Measurements from ENCODE around the gene RILPL1.

DNA sequence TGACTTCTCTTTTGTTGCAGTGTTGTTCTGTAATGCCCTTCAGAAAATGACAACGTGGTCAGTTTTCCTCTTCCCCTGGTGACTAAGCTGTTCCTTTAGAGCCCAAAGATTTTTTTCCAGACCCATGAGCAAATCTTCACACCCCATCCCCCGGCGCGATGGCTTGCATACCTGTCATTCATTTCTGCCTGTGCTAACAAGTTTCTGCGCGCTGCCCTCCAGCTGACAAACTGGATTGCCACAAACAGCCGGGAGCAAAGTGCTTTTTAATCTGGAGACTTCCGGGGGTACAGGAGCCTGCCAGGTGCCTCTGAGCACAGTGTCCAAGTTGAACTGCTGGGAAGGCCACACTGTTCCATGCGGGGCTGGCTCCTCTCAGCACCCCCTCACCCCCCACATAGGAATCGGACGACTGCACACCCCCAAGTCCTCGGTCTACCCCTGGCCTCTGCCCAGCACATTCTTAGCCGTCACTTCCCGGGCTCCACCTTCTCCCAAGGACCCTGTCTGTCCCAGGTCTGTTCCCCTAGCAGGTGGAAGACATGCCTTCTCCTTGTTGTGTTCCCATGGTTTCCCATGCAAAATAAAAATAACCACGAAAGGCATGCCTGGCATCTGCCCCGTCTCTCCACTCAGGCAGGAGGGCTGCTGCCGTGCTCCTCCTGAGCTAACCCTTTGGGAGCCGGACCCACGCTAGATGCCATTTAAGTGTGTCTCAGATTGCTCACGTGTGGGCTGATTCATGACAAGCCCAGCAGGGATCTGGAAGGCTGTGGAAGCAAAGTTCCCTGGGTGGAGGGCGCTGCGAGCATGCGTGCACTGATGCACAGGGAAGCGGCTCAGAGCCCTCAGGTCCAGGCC, 14.1 kb downstream of the RILPL1 start:
- TF ChIP-seq CTCF (IDR thresholded peaks at IDR 0.05): no peak
- TF ChIP-seq POLR2A (IDR thresholded peaks at IDR 0.05): no peak

All from uterus (tissue), 2 donors.